ENCODE measurements around the gene TUBGCP6.
A peak's percentile ranks its signal among the peaks of the same experiment; 100 is the strongest.

Gene TUBGCP6

GRCh38 chr22:50272044-50272802 is 27.4 kb upstream of the TUBGCP6 start:
- DNase-seq = no peak
- TF ChIP-seq GATA1 (IDR thresholded peaks at IDR 0.05; ENCODE audit: low read depth, low read length) (no peak), POLR2A (IDR thresholded peaks at IDR 0.05; ENCODE audit: low read length) (no peak)

DNA sequence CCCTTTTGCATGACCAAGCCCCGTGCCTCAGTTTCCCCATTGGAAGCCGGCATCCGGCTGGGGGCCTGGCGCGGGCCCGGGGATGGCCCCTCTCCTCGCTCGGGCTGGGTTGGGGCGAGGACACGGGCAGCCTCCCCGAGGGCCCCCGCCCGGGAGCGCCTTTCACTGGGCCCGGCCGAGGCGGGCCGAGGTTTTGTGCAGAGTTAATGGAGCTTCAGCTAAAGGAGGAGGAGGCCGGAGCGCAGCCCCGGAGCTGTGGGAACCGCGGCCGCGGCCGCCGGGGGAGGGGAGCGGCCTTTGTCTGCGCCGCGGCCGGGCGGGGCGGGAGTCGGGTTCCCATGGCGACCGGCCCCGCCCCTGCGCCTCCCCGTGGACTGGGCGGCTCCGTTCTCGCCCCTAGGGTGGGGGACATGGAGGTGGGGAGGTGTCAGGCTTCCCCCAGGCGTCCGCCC is 26.7 kb upstream of the TUBGCP6 start:
- TF ChIP-seq POLR2A (IDR thresholded peaks at IDR 0.05; ENCODE audit: low read length) (no peak), GATA1 (IDR thresholded peaks at IDR 0.05; ENCODE audit: low read depth, low read length) (no peak)
- peak; percentile 68 to 76 for DNase-seq

- TF ChIP-seq POLR2A (IDR thresholded peaks at IDR 0.05; ENCODE audit: low read length) (no peak), GATA1 (IDR thresholded peaks at IDR 0.05; ENCODE audit: low read depth, low read length) (no peak)
- peak; percentile 70 to 71 for DNase-seq
Measured at GRCh38 chr22:50270666-50271394, 26.0 kb upstream of the TUBGCP6 start.

DNA sequence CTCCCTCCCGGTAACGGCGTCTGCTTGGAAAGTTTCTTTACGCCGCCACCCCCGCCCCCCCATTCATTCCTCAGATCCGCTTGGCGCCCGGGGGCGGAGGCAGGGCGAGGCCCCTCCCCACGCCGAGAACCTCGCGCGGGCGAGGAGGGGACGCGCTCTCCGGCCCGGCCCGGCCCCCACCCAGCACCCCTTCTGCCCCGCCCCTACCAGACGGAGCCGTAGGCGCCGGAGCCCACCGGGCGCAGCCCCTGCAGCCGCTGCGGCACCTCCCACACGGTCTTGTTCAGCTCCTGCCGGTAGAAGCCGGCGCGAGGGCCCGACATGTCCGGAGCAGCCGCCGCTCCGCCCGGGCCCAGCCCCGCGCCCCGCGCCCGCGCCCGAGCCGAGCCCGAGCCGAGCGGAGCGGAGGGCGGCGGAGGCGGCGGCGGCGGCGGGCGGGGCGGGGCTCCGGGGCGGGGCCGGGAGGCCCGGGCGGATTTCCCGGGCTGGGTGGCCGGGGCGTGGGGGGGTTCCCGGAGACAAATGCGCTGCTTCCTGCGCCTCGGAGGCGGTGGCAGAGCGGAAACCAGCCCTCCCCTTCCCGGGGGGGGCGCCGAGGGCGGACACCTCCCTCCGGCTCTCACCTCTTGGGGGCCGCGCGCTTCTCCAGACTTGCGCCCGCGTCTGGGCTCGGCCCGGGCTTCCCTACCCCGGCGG is 25.3 kb upstream of the TUBGCP6 start, which contains the start of gene MAPK11:
TSS of gene MAPK11 (minus strand) at position 411 of the 696 bp plus-strand sequence. CDS start at position 323, 88 bp downstream.
- TF ChIP-seq GATA1 (IDR thresholded peaks at IDR 0.05; ENCODE audit: low read depth, low read length) = no peak
- no peak for TF ChIP-seq POLR2A (IDR thresholded peaks at IDR 0.05; ENCODE audit: low read length)
- DNase-seq = no peak

GRCh38 chr22:50269573-50269969 is 24.7 kb upstream of the TUBGCP6 start:
- no peak for DNase-seq
- no peak for TF ChIP-seq GATA1 (IDR thresholded peaks at IDR 0.05; ENCODE audit: low read depth, low read length)
- TF ChIP-seq POLR2A (IDR thresholded peaks at IDR 0.05; ENCODE audit: low read length) = no peak

GRCh38 chr22:50268655-50269113 is 23.9 kb upstream of the TUBGCP6 start:
- no peak for TF ChIP-seq POLR2A (IDR thresholded peaks at IDR 0.05; ENCODE audit: low read length)
- no peak for TF ChIP-seq GATA1 (IDR thresholded peaks at IDR 0.05; ENCODE audit: low read depth, low read length)

GRCh38 chr22:50267591-50268390 is 23.0 kb upstream of the TUBGCP6 start:
- peak; percentile 34 to 50 for DNase-seq
- no peak for TF ChIP-seq GATA1 (IDR thresholded peaks at IDR 0.05; ENCODE audit: low read depth, low read length)

More at GRCh38 chr22:50268655-50269113, 23.9 kb upstream of the TUBGCP6 start:
- DNase-seq = no peak

DNA sequence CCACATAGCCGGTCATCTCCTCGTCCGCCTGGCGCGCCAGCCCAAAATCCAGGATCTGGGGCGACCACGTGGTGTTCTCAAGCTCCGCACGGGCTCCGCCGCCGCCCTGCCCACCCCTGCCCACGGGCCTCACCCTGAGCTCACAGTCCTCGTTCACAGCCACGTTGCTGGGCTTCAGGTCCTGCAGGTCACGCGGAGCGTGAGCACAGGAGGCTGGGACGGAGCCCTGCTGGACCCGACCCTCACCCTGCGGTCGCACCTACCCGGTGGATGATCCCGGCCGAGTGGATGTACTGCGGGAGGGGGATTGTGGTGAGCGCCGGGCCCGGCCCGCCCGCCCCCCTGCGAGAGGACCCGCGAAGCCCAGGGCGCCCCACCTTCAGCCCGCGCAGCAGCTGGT is 22.2 kb upstream of the TUBGCP6 start:
- no peak for DNase-seq
- TF ChIP-seq GATA1 (IDR thresholded peaks at IDR 0.05; ENCODE audit: low read depth, low read length) (no peak), POLR2A (IDR thresholded peaks at IDR 0.05; ENCODE audit: low read length) (no peak)

DNA sequence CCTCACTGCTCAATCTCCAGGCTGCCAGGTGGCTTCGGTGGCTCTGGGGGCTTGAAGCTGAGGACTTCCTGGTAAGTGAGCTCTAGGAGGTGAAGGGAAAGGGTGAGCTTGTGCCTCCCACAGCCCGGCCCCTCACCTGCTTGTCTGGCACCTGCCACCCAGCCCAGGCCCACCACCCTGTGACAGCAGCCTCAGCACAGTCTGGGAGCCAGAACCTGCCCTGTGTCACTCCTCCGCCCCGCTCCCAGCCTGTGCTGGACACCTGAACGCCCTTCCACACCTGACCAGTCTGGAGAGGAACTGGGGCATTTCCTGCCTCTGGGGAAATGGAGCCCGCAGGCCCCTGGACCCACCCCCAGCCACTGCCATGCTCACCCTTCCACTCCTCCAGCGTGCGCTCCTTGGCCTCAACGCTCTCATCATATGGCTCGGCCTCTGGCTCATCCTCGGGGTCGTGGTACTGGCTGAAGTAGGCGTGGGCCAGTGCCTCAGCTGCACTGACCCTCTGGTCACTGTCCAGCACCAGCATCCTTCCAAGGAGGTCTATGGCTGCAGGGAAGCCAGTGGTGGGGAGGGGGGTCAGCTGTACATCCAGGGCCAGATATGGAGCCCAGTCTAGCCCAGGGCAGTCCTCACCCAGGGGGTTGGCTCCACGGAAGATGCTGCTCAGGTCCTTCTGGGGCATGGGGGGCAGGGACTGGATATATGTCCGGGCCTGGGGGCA is 20.3 kb upstream of the TUBGCP6 start:
- TF ChIP-seq POLR2A (IDR thresholded peaks at IDR 0.05; ENCODE audit: low read length) (no peak), GATA1 (IDR thresholded peaks at IDR 0.05; ENCODE audit: low read depth, low read length) (no peak)
- no peak for DNase-seq

DNA sequence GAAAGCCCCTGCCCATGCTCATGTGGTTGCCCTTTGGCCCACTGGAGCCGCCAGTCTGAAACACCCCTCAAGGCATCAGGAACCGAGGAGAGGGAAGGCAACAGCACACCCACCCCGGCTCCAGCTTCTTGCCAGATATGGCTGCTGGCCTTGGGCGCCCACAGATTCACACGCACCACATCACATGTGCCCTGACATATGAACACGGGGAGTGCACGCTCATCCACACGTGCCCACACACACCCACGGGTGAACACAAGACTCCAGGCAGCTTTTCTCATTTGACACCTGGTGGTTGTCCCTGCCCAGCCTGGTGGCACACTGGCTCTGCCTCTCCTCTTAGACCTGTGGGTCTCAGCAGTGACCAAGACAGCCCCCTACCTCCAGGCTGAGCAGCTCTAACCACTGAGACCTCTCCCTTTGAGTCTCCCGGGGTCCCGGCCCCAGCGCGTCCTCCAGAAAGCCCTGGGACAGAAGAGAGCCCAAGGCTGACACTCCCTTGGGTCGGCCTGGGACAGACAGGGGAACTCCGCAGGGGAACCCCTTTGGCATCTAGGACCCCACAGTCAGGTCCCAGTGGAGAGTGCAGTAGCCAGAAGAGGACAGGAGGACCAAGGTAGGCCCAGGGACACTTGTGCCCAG is 19.4 kb upstream of the TUBGCP6 start:
- TF ChIP-seq GATA1 (IDR thresholded peaks at IDR 0.05; ENCODE audit: low read depth, low read length) = no peak
- TF ChIP-seq POLR2A (IDR thresholded peaks at IDR 0.05; ENCODE audit: low read length) = no peak
- DNase-seq = no peak

- TF ChIP-seq POLR2A (IDR thresholded peaks at IDR 0.05; ENCODE audit: low read length) (no peak), GATA1 (IDR thresholded peaks at IDR 0.05; ENCODE audit: low read depth, low read length) (no peak)
- DNase-seq = no peak
Measured at GRCh38 chr22:50262973-50263617, 18.3 kb upstream of the TUBGCP6 start.

GRCh38 chr22:50262460-50262911 is 17.7 kb upstream of the TUBGCP6 start:
- peak in 1 of 2 experiments; percentile 35 for DNase-seq
- no peak for TF ChIP-seq POLR2A (IDR thresholded peaks at IDR 0.05; ENCODE audit: low read length)
- no peak for TF ChIP-seq GATA1 (IDR thresholded peaks at IDR 0.05; ENCODE audit: low read depth, low read length)
